GM13976 (cell line): ENCODE data around the gene THAP7.

Source experiments
- DNase-seq: peaks from one replicate; pipeline ENCODE4 v3.0.0; 2012; ENCODE audit warnings: low spot score
- CTCF ChIP-seq: IDR thresholded peaks from 2 replicates; pipeline ENCODE4 v1.5.1; 2012; ENCODE audit warnings: borderline replicate concordance, mild to moderate bottlenecking; ENCODE audit not compliant: insufficient read depth; ENCODE audit errors: extremely low read depth, missing control alignments, control extremely low read depth
- in situ Hi-C: fragments of 300-500 bp; cut with MboI; formaldehyde crosslinking; loops from one replicate; pipeline ENCODE4 v1.12.0; 2022; ENCODE audit warnings: low sequenced_read_pairs, mixed read lengths, inconsistent platforms; ENCODE audit not compliant: unreplicated experiment

Gene THAP7

GRCh38 chr22:20980523-20980922, 21.4 kb downstream of the THAP7 start:
- in situ Hi-C loops: no loop called here
- no peak for TF ChIP-seq CTCF
- no peak for DNase-seq

GRCh38 chr22:20979940-20980453, 21.9 kb downstream of the THAP7 start:
- TF ChIP-seq CTCF: no peak
- in situ Hi-C loops: no loop called here
- DNase-seq: no peak

GRCh38 chr22:20979243-20979809, 22.6 kb downstream of the THAP7 start:
- peak; percentile 89 for DNase-seq
- in situ Hi-C loops: no loop called here
- TF ChIP-seq CTCF: no peak

- no peak for DNase-seq
- TF ChIP-seq CTCF: no peak
- in situ Hi-C loops: no loop called here
These were observed 23.5 kb downstream of the THAP7 start for GRCh38 chr22:20978419-20978818.

- in situ Hi-C loops: no loop called here
- TF ChIP-seq CTCF: no peak
- DNase-seq: no peak
These were observed 24.3 kb downstream of the THAP7 start for GRCh38 chr22:20977516-20978170.

- in situ Hi-C loops: no loop called here
- no peak for TF ChIP-seq CTCF
- DNase-seq: no peak
These were observed 24.9 kb downstream of the THAP7 start for GRCh38 chr22:20977019-20977418.
